ENCODE results near the gene PRKN.

Gene PRKN

DNA sequence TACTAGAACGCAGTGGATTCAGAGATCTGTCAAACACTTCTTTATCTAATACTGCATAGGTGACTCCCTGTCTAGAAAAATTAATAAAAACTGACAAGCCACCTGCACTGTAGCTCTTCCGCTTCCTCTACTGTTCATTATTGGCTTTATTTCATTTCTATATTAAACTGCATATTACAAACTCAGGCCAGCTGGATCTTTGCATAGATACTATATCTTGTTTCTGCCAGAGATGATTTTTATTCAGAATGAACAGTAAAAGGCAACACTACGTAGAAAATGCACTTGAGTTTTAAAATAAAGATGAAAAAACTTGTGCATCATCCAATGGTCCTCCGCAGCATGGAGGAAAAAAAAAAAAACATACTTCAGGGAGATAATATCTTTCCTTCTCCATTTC lies 508.3 kb downstream of the PRKN start:
- no peak for FAIRE-seq

DNA sequence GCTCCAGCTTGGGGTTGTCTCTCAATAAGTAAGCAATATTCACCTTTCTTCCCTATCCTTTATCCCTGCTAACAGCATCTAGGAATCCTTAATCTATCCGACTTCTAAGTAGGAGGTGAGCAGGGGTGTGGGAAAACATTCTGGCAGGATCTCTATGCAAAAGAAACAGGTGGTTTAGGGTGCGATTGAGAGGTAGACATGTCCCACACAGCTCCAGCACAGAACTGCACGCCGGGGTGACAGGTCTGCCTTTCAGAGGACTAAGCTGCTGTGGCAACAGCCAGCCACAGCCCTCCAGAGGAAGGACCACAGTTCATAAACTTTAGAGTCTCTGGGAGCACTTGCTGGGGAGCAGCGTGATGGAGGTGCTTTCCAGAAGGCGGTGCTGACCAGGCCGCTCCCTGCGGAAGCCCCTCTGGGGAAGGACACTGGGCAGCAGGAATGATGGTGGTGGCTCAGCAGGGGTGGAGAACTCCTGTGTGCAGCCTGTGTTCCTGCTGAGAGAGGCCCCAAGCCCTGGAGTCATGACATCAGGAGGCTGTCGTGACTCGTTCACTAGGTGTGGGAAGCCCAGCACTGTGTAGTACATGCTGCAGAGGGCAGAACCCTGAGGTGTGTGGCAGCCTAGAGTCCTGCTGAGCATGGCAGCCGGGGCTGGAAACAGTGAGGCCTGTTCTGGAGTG lies 509.6 kb downstream of the PRKN start:
- no peak for FAIRE-seq

DNA sequence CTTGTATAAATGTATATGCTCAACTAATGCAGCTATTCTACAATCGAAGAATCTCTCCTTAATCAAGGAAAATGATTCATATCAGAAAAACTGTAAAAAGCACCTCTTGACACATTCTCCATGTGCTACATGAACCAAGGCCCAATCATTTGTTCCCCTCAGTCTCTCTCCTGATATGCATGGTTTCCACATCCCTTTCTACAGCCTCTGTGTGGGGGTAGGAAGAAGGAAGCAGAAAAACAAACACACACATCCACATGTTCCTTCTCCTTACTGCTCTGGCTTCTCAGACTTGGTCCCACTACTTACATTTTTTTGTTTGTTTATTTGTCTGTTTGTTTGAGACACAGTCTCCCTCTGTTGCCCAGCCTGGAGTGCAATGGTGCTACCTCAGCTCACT lies 510.5 kb downstream of the PRKN start:
- FAIRE-seq: no peak

DNA sequence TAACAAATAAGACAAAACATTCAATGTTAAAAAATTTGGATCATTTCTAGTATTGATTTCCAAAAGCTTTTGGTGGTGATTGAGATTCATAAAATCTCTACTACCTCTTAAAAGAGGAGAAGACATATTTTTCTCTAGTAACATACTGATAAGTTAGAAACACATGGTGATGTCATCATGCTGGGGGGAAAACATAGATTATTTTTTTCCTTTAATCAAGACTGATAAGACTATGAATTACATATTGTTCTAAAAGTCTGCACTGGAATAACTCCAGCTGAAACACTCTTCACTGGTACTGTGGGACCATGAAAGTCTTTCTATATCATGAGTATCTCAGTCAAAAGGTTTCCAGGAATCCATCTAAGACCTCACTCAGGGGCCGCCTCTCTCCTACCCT lies 515.8 kb downstream of the PRKN start:
- FAIRE-seq: no peak

DNA sequence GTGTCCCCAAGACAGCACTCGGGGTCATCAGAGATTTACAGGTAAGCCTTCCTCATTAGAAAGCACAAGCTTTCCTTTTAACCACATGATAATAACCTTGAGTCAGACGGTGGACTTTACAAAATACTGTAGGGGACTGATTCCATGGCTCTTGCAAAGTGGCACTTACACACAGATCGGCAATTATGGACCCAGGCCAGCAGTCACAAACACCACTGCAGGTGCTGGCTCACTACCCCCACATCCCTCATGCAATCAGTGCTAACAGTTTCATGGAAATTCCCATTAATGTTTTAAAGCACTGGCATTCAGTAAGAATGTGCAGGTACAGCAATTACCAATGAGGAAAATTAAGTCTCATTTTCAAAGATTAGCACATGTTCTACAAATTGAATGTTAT lies 516.5 kb downstream of the PRKN start:
- FAIRE-seq: no peak

DNA sequence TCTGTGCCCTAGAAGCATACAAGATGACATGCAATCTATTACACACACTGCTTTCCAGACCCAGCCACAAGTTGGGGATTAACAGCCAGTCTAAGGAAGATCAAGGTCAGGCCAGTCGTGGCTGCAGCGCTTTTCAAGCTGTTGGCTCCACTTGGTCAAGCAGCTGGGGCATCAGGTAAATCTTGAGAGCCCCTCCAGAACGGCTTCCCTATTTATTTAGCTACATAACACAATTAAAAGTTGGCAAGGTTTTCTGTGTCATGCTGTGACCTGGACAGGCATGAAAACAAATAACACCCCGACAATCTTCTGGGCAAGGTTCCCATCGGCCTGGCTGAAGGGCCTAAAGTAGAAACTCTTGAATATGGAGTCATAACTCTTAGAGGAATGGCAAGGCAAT lies 524.3 kb downstream of the PRKN start:
- FAIRE-seq: no peak

DNA sequence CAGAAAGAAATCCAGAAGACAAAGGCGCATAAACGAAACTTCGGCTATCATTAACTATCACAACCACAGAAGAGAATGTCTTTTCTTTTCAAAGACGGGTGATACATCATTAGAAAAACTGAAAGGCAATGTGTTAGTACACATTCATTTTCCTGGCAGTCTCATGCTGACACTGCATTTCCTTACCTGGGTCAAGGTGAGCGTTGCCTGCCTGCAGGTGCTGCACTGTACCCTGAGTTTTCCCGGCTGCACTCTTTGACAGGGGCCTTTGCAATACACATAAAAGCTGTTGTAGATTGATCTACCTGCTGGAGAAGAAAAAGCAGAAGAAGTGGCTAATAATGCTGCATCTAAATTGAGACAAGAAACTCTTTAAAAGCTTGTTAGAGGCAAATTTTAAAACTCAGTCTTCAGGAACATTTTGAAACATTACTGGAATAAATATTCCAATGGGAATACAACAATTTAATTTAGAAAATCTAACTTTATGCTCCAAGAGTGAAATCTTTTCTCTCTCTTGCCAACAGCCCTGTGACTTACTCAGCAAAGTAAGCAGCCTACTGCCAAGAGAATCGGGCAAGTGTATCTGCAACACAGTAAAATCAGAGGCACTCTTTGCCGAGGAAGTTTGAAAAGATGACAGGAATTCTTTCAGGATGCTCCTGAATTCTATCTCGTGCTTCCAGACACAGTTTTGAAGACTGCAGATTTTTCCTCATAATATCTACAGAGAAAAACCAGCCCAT lies 526.4 kb downstream of the PRKN start:
- FAIRE-seq: no peak

DNA sequence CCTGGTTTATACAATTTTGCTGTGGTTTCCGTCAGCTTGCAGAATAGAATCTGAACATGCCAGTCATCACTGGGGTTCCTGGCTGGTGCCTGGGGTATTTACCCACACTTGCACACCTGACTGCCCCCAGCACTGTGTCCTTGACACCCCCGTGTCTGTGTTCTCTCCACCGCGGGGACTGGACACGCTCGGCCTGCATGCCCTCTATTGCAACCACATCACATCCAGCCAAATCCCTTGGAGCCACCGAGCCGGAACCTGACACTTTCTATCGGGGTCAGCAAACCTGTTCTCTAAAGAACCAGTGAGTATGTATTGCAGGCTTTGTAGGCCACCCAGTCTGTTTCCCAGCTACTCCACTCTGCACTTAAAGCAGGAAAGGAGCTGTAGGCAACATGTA lies 527.5 kb downstream of the PRKN start:
- no peak for FAIRE-seq

DNA sequence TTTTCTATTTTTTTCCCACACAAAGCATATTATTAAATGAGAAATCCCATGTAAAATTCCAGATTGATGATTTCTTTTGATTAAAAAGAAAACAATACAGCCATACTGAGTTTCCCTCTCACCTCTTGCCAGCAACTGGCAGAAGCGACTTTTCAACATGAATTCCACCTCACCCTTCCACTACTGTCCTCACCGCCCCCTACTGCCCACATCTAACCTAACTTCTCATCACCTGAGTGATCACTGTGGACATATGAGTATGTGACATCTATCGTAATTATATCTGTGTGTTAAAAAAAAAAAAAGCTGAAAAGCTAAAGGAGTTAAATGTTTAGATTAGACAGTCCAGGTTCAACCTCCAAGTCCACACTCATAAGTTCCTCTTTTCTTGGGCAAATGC lies 528.6 kb downstream of the PRKN start:
- FAIRE-seq: no peak

DNA sequence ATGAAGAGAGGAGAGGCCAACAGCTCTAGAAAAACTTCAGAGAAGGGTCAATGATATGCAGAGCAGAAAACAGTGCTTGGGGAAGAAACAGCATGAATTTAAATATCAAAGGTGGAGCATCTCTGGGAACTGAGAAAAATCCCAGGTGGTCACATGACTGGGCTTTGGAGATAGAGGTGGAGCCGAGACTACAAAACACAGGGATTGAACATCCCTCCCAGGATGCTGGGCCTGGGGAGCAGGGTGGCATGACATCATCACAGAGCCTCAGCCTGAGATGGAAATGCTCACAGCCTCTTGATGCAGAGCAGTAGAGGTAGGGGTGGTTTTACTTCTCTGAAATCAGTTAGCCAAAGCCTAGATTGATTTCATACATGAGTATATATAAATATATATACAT lies 529.5 kb downstream of the PRKN start:
- FAIRE-seq: no peak

DNA sequence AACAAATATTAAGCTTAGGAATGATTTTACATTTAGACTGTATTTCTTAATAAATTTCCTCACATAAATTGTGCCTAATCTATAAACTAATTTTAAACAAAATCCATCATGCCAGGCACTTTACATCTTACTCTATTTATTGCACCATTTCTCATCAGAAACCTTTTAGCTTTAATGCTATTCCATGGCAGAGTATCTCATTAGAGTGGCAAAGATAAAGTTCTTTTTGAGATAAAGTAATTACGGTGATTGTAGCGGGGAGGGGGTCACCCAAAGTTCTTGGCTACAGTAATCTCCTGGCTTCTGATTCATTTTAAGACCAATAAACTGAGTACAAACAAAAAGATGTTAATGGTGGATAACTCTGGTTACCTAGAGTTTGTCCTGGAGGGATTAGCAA lies 532.1 kb downstream of the PRKN start:
- no peak for FAIRE-seq

DNA sequence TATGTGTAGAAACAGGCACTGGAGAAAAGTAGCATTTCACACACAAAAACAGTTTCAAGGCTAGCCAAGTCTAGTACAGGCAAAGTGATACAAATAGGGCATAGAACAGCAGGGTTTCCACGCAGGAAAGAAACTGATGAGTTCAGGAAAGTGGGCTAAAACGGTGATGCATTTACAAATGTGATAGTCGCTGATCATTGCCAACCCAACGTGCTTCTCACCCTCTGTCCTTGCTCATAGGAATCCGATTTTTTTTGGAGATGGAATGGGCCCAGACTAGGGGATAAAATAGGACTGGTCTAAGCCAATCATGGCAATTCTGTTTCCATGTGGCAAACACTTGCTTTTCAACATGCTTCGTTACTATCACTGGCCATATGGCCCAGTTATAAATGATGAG lies 536.6 kb downstream of the PRKN start:
- no peak for FAIRE-seq

DNA sequence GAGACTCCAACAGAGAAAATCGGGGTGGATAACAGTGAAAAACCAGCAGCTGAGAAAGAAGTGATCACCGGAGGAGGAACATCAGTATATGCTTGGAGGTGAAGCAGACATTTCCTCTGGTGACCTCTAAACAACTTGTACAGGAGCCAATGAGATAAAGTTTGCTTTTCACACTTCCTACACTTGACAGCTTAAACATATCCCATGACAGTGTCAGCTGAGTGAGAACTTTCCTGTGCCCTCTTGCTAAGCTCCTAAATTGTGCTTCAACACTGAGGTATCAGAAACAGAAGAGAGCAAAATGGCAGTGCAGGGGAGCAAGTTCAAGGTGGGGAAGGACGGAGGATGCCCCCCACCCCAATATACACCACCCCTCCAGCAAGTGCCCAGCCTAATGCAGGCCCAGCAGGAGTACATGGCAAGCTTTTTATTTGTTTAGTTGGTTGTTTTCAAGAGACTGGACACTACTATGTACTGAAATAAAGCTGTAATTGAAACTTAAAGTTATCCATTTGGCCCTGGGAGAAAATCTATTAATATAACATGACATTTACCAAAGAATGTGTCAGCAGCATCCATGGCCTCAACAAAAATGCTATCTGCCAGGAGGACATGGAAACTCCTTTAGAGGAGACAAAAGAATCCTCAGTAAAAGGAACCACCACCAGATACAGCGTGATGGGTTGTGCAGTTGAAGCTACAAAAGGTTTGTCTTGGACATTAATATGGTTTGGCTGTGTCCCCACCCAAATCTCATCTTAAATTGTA lies 540.2 kb downstream of the PRKN start:
- no peak for FAIRE-seq

DNA sequence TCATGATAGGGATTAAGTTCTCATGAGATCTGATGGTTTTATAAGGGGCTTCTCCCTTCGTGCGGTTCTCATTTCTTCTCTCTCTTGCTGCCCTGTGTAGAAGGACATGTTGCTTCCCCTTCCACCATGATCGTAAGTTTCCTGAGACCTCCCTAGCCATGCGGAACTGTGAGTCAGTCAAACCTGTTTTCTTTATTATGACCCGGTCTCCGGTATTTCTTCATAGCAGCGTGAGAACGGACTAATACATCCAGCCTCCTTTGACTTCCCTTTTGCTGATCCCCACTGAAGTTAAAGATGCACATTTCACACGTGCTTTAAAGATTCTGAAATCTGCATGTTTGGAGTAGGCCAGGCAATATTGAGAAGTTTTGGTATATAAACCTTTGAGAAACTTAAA lies 543.1 kb downstream of the PRKN start:
- FAIRE-seq: no peak

DNA sequence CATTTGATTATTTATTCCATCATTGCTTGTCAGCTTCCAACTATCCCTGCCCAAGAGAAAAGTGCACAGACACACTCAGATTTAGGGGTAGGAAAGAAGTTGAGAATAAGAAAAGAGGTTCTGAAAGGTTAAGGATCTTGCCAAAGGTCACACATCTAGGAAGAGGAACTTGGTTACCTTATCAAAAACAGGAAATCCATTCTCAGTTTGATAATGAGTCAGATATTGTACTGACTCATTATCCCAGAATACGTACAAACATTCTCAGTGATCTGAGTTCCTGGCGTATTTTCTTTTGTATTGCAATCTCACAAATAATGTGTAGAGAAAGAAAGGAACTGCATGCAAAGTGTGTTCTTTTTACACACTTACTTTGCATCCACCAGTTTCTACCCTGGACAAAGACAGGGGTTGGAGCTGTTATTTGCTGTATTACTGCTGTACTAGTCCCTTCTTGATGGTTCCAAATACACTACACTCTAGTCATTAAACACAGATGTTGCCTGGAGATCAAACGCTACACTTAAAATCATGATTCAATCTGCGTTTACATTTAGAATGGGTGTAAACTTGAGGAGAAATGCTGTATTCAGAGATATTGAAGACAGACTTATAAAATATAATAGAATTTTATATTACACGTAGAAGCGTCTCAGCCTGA lies 545.7 kb downstream of the PRKN start:
- FAIRE-seq: no peak

DNA sequence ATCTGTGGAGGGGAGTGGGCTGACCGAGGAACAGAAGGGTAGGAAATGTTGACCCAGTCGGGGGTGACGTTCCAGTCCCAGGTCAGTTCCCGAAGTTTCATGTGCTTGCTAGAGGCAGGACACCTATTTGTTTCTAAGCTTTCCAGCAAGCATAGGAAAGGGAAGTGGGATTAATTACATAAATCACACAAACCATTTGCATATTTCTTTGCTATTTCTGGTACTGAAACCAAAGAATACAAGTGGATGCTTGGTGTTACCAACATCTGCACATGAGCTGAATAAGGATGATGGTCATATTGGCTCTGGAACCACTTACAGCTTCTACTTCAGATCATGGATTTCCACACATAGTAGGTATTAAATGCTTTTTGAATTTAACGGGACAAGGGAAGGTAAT lies 546.5 kb downstream of the PRKN start:
- no peak for FAIRE-seq

DNA sequence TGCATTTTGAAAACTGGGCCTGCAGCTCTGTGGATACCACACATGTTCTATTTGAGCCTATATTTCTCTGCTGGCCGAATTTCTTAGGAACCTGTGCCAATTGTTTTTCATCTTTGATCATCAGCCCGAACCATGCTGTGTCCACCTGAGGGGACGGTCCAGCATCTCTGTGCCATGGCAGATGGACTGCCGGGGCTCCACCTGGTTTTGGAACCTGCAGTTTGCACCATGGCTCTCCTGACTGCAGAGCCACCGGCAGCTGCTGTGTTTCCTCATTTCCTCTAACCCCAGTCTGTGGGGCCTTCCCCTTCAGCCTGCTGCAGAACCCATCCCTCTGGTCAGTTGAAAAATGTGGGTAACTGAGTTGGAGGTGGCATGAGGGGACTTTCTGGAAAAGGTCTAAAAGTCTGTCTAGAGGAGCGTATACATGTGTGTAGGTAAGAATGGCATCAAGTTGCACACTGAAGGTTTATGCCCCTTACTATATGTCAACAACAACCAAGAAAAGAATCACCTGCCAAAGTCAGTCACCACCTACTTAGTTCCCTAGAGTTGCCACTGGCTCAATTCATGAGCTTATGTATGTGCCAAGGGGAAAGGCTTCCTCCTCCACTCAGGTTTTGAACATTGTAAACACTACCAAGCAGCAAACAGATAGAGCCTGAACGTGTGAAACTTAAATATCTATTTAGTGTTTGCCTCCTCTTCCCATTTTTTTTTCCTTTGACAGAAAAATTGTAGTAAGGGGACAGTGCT lies 548.2 kb downstream of the PRKN start:
- no peak for FAIRE-seq

DNA sequence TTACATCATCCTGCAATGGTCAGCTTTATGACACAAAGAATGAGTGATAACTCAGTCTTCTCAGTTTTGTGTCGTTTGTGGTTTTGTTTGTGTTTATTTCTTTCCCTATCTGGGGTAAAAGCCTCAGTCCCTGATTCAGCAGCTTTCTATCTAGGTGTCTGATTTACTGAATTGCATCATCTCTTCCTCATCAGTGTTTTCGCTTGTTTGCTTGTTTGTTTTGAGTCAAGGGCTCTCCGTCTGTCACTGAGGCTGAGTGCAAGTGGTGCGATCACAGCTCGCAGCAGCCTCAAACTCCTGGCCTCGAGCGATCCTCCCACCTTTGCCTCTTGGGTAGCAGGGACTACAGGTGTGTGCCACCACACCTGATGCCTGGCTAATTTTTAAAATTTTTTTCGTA lies 548.9 kb downstream of the PRKN start:
- no peak for FAIRE-seq

DNA sequence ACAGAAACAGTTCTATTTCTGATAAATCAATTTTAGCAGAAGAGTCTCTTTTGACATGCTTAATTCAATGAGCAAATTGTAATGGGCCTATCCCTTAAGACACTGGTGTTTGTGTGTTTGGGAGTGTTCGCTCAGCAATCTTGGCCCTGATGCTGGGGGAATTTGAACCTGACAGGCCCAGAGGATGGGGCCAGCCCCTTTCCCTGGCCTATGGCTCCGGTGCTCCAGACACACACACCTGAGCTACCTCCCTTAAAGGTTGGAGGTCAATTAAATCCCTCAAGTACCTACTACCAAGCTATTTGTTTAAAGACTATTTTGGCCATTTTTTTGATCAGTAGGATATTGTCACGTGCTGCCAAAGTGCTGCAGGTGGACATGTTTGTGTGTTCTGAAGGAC lies 549.3 kb downstream of the PRKN start:
- FAIRE-seq: no peak

DNA sequence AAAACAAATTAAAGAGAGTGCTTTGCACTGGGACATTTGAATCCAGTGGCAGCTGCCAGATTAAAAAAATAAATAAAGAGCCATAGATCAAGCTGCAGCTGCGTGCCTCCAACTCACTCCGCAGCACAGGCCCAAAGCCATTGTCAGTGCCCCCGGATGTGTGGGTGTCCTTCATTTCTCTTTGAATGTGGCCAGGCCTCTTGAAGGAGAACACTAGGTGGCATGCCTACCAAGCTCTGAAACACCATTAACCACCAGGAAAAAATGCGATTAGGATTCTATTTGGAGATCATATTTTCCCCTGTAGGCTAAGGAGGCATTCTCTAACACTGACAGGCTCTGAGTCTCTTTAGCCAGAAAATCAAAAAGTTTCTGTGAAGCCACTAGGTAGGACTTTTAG lies 549.8 kb downstream of the PRKN start:
- FAIRE-seq: no peak

DNA sequence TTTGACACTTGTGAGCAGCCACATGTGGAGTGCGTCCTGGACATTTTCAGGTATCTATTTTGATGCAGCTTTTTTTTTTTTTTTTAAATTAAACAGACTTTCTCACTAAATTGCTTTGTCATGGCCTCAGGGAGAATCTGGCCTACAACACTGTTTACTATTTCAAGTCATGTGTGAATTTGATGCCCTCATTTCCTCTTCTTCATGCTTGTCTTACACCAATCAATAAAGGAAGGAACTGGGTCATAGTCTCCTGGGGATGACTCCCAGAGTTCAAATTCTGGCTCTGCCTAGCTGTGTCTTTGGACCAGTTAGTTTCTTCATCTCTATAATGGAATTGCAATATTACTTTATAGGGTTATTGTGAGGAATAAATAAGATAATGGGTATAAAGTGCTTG lies 554.1 kb downstream of the PRKN start:
- no peak for FAIRE-seq

DNA sequence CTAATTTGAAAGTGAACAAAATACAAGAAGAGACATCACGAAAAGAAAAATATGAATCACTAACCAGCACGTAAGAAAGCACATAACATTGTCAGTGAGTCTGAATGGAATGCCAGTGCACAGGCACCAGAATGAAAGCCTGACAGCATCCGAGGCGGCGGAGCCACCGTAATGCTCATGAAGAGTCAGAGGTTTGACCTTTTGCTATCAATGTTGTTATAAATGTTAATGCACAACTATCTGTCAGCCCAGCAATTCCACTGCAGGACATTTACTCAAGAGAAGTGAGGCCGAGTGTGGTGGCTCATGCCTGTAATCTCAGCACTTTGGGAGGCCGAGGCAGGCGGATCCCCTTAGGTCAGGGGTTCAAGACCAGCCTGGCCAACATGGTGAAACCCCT lies 562.1 kb downstream of the PRKN start:
- no peak for FAIRE-seq

Data from TTC549 (cell line).